DLD1 (cell line): ENCODE measurements around the gene ZMAT2.
"Not testable (repeated sequence)": the region's sequence is repeated elsewhere in the genome, so short reads cannot be mapped to it uniquely, and the experiment has no call there.

ENCODE experiments used
- in situ Hi-C: cut with HindIII; loops from 2 replicates; pipeline ENCODE4 v1.10.0; 2017; ENCODE audit warnings: low sequenced_read_pairs

Gene ZMAT2, protein sequence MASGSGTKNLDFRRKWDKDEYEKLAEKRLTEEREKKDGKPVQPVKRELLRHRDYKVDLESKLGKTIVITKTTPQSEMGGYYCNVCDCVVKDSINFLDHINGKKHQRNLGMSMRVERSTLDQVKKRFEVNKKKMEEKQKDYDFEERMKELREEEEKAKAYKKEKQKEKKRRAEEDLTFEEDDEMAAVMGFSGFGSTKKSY

DNA sequence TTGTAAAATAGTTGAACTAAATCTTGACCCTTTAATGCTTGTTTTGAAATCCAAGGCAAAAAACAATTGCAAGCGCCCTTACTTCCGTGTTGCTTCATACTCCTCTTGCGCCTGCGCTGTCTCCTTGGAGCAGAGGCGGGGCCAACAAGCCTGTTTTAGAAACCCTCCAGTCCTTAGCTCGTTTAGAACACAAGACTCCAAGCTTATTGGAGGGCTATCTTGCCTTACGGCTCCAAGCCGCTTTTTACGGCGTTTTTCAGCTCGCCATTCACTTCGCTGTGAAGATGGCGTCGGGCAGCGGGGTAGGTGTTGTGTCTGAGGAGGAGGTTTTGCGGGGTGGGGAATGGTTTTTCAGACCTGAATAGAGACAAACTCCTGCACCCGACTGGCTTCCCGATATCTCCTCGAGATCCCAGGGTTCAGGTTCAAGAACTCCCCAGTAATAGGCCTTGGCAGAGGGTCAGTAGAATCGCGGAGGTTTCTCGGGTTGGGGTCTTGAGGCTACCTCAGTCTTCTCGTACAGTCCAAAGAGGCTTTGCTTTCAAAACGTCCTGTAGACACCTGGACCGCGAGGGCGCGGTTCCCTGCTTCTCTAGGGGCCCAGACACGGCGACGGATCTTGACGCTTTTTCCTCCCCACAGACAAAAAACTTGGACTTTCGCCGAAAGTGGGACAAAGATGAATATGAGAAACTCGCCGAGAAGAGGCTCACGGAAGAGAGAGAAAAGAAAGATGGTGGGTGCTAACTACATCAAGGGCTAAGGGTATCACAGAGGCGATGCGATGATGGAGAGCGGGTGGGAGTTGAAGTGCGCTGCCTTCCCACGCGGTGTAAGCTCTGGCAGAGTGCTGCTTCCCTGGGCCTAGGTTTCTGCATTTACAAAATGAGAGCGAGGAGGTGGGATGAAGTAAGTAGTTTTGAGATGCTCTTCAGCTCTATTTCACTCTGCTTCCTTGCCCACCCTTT lies at the start of gene ZMAT2:
Gene ZMAT2, plus strand, starts transcription at position 271 of the 968 bp plus-strand sequence. Its CDS starts 14 bp downstream, at position 285.
- in situ Hi-C loops = no loop called here

DNA sequence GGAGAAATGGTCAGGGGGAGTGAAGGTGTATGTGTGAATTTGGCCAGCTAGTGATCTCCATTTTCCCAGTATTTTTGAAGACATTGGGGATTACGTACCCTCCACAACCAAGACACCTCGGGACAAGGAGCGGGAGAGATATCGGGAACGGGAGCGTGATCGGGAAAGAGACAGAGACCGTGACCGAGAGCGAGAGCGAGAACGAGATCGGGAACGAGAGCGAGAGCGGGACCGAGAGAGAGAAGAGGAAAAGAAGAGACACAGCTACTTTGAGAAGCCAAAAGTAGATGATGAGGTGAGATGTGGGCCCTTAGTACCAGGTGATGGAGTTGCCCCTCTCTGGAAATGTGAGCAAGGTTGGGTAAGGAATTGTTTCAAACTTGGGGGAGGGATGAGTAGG lies 41.4 kb upstream of the ZMAT2 start:
- in situ Hi-C loops = no loop called here

DNA sequence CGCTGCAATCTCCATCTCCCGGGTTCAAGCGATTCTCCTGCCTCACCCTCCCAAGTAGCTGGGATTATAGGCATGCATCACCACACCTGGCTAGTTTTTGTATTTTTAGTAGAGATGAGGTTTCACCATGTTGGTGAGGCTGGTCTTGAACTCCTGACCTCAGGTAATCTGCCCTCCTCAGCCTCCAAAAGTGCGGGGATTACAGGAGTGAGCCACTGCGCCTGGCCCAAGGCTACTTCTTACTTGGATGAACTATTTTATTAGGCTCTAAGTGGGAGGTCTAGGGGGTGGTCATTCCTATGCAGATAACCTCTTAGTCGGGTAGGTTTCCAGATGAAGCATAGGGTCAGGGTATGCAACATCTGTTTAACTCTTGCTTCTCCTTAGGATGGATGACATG lies 39.9 kb upstream of the ZMAT2 start:
- in situ Hi-C loops = not testable (repeated sequence)

DNA sequence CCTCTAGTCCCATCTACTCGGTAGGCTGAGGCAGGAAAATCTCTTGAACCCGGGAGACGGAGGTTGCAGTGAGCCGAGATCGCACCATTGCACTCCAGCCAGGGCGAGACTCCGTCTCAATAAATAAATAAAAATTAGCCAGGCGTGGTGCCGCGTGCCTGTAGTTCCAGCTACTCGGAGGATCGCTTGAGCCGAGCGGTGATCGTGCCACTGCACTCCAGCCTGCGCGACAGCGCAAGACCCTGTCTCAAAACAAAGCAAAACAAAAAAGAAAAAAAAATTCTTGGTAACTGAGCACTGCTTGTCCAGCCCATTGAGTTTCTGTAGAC lies 36.3 kb upstream of the ZMAT2 start:
- in situ Hi-C loops = no loop called here

DNA sequence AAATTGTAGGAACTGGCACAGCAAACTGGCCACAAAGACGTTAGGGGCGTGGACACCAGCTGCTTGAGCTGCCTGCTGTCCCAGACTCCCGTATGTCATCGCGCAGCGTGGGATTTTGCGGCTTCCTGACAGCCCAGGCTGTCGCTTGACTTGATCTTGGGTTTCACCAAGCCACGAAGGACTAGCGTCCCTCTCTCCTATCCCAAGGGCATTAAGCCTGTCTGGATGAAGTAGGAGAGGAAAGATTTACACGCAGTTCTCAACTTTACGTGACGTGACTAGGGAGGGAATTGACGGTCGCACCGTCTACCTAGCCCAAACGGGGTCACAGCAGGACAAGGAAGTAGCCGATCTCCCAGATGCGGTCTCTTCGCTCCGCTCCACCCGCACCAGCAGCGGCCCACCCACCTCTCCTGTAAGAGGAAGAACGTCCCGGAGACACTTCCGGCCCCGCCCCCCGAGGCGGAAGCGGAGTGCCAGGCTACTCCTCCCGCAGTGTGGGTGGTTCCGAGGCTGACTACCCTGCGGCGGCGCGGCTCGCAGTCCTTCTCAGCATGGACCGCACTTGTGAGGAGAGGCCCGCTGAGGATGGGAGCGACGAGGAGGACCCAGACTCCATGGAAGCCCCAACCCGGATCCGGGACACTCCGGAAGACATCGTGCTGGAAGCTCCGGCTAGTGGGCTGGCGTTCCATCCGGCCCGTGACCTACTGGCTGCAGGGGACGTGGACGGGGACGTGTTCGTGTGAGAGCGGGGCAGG lies 35.7 kb upstream of the ZMAT2 start, which contains the start of gene WDR55:
Gene WDR55, plus strand, starts transcription at position 546 of the 761 bp plus-strand sequence. Its CDS starts 9 bp downstream, at position 555.
- in situ Hi-C loops = no loop called here

DNA sequence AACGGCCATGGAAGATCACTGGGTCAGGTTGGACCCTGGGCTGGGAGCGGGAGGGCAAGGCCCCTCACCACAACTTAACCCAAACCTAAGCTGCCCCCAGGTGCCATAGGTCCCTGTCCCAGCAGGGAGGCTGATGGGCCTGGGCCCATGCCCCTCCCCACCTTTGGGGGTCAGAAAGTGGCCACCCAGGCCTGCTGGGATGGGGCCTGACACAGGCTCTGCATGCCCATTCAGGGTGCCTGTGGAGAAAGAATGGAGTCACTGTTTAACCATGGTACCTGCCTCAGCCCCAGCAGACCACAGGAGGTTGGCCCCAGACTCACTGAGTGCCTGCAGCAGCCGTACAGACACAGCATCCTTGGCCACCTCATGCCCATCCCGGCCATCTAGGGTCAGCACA lies 29.2 kb upstream of the ZMAT2 start:
- in situ Hi-C loops = not testable (repeated sequence)

DNA sequence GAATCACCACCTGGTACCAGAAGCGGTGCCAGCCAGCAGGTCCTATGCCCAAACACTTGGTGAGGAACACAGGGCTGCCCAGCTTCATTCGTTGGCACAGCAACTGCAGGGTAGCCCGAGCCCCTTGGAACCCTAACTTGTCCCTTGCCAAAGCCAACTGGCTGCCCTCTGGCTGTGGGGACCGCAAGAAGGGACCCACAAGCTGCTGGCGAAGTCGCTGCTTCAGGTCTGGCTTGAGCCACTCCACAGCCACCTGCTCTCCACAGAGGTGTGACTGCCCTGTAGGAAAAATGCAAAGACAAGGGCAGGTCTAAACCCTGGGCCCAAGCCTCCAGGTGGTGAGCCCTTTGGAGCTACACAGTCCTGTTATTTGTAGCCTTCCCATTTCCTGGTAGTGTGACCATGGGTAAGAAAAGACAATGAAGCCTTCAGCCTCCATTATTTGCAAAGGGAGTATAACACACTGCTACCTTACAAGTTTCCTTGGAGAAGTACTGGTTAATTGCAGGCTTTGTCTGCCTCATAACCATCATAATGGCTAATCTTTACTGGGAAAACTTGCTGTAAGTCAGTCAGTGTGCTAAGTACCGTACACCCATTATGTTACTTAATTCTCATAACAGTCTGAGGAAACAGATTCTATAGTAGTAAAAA lies 28.6 kb upstream of the ZMAT2 start:
- in situ Hi-C loops = no loop called here

DNA sequence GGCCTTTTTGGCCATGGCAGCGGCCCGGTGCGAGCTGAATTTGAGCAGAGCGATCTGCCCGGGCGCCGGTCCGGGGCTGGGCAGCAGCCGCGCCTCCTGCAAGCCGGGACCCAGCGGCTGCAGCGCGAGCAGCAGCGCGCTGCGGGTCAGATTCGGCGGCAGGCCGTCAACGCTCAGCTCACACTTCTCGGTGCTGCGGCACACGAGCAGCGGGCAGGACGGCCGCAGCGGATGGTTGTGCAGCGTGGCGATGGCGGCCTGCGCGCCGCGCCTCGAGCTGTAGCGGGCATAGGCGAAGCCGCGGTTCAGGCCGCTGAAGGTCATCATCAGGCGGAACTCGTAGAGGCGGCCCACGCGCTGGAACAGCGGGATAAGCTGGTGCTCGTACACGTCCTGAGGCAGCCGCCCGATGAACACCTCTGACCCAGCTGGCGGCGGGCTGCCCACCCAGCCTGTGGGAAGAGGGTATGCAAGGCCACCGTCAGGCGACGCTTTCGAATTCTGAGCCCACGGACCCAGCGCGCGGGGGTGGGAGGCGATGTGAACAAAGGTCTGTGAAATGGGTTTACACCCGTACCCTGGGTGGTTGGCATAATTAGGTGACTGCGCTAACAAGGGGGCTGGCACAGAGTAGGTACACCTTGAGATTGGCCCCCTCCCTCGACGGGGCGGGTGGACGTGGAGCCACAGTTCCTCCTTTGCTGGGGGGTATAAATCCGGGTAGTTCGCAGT lies 27.6 kb upstream of the ZMAT2 start:
- in situ Hi-C loops = no loop called here

DNA sequence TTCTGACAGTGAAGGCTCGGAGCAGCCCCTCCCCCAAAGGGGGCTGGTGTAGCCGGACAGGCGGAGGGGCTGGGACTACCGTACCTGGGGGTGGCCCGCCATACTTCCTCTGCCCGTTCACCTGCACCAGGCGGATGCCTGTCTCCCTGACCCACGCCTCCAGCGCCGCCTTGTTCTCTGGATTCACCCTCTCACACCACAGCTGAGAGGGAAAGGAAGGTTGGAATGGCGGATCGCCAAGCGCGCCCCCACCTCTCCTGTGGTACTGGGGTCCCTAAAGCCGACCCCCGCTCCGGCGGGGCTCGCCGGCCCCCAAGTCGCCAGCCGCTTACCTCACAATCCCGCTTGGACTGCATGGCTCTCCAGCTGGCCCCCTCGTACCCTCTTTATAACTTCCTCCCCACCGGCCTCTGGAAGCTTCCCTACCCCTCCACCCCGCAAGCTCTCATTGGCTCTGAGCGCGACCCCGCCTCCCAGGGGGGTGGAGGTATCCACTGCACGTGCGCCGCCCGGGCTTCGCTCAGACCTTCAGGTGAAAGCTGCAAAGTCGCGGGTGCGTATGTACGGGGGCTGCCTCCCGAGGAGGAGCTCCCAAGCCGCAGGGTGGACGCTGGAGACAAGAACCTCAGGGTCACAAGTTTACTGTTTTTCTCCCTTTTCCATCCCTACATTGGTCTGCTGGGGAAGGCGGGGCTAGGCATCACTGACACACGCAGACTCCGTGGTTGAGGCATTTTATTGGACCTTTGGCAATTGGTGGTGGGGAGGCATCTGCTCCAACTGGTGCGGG lies 26.9 kb upstream of the ZMAT2 start, which contains the start of gene DND1:
Gene DND1, minus strand, starts transcription at position 390 of the 790 bp plus-strand sequence. Its CDS starts 34 bp downstream, at position 356.
- in situ Hi-C loops = no loop called here

DNA sequence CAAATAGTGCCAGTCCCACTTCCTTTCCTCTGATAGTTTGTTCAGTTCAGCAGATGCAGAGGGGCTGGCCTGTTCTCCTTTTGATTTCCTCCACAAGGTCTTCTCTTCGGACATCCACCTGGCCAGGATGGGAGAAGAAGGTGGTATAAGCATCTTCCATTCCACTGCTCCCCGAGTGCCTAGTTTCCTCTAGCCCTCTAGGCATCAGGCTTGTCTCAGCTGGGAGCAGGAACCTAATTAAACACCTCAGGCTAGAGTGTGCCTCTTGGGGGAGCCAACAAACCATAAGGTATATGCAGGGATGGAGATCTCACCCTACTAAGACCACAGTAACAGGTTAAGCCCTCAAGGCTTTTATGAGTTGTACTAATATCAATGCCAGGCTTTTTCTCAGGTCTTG lies 26.0 kb upstream of the ZMAT2 start:
- in situ Hi-C loops = no loop called here

DNA sequence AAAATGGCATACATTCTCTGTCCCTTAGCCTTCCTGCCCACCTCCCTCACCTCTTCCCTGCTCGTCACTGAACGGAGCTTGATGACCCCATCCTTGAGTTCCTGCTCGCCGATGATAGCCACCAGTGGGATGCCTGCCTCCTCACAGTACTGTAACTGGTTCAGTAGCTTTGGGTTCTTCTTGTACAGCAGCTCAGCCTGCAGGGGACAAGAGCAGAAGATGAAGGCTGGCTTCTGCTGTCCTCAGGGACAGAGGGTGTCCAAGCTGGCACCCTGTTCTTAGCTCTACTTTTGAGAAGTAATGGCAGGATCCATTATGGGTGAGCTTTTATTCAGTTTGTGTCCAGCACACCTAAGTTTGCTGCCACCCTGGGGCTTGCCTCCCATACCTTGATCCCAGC lies 25.6 kb upstream of the ZMAT2 start:
- in situ Hi-C loops = no loop called here

DNA sequence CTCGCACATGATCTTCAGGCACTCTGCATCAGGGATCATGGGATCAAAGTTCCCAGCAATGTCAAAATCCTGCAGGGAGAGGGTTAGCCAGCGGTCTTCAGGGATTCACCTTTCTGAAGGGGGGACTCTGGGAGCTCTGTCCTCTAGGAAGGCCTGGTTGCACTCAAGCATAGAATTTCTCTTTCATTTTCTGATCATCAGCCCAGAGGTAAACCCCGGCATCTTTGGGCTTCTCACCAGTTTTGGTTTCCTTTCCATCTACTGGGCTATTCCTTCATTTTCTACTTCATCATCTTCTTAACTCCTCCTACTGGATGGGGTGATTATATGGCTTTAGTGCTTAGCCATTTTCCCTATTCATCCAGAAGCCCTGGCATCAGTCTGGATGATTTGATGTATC lies 22.3 kb upstream of the ZMAT2 start:
- in situ Hi-C loops = no loop called here

DNA sequence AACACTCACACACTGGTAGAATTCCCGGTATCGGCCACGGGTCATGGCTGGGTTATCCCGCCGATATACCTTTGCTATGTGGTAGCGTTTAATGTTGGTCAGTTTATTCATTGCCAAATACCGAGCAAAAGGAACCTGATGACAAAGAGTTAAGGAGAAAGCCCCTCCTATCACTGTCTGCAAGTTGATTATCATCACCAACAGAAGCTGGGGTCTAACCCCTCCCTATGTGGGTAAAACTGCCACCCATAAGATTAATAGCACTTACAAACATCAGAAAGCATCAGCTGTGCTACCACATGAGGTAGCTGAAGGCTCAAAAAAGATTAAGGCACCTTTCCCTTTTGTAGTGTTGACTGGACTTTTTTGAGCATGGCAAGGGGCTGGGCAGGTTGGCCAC lies 21.3 kb upstream of the ZMAT2 start:
- in situ Hi-C loops = no loop called here

DNA sequence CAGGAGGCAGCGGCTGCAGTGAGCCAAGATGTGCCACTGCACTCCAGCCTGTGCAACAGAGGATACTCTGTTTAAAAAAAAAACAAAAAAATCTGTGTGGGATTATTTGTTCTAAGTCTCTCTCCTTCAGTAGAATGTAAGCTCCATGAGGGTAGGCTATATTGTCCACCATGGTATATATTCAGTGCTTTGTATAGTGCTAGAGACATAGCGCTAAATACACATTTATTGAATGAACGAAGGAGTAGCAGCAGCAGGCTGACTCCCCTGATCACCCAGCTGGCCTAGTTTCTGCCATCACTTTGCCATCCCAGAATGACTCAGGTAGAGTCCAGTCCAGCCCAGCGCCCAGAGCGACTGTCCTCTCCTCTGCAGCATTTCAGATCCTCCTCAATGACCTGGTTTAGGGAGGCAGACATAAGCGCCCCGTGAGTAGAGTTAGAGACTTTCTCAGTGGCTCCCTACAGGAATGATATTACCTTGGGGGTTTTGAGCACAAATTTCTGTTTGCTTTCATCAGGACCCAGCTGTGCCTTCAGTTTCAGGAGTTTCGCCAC lies 9.8 kb upstream of the ZMAT2 start:
- in situ Hi-C loops = no loop called here

DNA sequence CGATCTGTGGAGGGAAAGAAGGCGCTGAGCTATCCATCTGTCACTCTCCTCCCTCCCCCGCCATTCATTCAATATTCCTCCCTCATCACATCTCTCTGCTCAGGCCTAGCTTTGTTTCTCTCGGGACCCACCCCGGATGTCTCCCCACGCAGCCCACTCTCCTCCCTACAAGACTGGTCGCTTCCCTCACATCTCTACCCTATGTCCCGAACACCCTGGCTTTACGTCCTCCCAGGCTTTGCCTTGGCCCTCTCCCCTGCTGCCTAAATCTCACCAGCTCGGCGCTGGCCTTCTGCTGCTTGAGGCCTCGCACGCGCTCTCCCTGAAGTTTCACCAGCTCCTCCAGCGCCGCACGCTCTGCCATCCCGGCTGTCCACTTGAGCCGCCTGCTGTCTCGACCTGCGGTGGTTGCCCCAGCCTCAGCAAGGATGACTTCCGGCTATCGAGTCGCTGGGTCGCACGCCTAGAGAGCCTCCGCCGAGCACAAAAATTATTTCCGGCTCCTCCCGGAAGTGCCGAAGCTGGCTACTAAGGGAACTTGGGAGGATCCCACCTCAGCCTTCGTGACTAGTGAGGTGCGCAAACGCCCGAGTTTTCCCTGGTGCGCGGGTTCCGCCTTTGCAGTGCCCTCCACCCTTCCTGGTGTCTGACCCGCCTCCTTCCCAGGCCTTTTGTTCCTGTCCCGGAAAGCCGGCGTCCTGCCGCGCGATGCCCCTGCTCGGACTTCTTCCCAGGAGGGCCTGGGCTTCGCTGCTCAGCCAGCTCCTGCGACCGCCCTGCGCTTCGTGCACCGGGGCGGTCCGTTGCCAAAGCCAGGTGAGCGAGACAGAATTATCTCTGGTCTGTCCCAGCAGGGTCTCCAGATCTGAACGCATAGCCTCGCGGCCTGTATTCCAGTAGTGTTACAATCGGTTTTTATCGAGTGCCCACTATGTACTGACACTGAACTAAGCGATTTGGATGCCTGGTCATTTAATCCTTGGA lies 9.0 kb upstream of the ZMAT2 start, which contains the start of the genes HARS1 and HARS2:
Gene HARS1, minus strand, starts transcription at position 430 of the 984 bp plus-strand sequence. Its CDS starts 66 bp downstream, at position 364.
Gene HARS2, plus strand, starts transcription at position 515 of the 984 bp plus-strand sequence. Its CDS starts 194 bp downstream, at position 709.
- in situ Hi-C loops = no loop called here

DNA sequence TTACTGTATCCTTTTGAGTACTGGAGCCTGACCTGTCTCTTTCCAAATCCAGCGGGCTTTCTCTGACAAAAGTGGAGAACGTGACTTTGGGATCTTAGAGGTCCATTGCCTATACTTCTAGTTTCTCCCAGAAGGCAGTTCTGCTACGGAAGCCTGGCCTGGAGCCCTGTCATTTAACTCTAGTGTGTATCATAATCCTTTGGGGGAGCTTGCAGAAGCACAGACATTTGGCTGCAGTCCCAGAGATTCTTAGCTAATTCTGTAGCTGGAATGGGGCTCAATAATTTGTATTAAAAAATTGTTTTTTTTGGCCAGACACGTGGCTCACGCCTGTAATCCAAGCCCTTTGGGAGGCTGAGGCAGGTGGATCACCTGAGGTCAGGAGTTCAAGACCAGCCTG lies 6.0 kb upstream of the ZMAT2 start:
- in situ Hi-C loops = no loop called here

DNA sequence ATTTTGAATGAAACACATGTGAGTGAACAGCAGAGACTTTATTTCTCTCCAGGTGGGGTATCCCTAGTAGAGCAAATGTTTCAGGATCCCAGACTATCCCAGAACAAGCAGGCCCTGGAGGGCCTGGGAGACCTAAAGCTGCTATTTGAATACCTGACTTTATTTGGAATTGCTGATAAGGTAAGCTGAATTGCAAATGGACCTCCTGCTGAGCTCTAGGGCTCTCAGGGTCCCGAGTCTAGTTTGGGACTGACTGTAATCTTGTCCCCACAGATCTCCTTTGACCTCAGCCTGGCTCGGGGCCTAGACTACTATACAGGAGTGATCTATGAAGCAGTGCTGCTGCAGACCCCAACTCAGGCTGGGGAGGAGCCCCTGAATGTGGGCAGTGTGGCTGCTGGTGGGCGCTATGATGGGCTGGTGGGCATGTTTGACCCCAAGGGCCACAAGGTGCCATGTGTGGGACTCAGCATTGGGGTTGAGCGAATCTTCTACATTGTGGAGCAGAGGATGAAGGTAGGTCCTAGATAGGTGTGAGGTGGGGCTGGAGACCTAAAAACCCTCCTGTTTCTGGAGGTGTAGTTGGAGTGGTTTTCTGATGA lies 3.3 kb upstream of the ZMAT2 start:
- in situ Hi-C loops = no loop called here
